SK-N-SH (cell line): ENCODE measurements around the gene DNHD1.

Experiments
- CHD2 ChIP-seq: fragments of 150-350 bp; IDR thresholded peaks from 2 replicates; pipeline ENCODE4 v1.6.1; 2018; ENCODE audit warnings: low read length; ENCODE audit not compliant: partially characterized antibody
- CTCF ChIP-seq: fragments of 200-600 bp; sonication (generic); IDR thresholded peaks from 2 replicates; pipeline ENCODE4 v1.6.1; 2017; ENCODE audit warnings: antibody characterized with exemption, mild to moderate bottlenecking, moderate library complexity
- FOXJ3 ChIP-seq: sonication (generic); formaldehyde crosslinking; IDR thresholded peaks from 2 replicates; pipeline ENCODE4 v1.5.1; 2020; ENCODE audit warnings: mild to moderate bottlenecking, missing genetic modification reagents
- GABPA ChIP-seq: IDR thresholded peaks from 2 replicates; pipeline ENCODE4 v1.4.0; 2012; ENCODE audit warnings: low read depth, mild to moderate bottlenecking
- IRF3 ChIP-seq: fragments of 150-350 bp; IDR thresholded peaks from 2 replicates; pipeline ENCODE4 v1.6.1; 2016; ENCODE audit warnings: mild to moderate bottlenecking, low read depth, low read length
- MAX ChIP-seq: IDR thresholded peaks from 2 replicates; pipeline ENCODE4 v1.4.0; 2012; ENCODE audit warnings: low read depth
- PBX3 ChIP-seq: IDR thresholded peaks from 2 replicates; pipeline ENCODE4; 2012
- RAD21 ChIP-seq: IDR thresholded peaks from 2 replicates; pipeline ENCODE4 v1.6.1; 2012; ENCODE audit warnings: mild to moderate bottlenecking, low read length
- REST ChIP-seq: IDR thresholded peaks from 2 replicates; pipeline ENCODE4 v1.6.1; 2012; ENCODE audit warnings: mild to moderate bottlenecking, low read depth, low read length, moderate library complexity
- SIN3A ChIP-seq: IDR thresholded peaks from 2 replicates; pipeline ENCODE4 v1.6.1; 2012; ENCODE audit warnings: low read depth, mild to moderate bottlenecking, low read length, moderate library complexity, borderline replicate concordance
- SMC3 ChIP-seq: IDR thresholded peaks from 2 replicates; pipeline ENCODE4 v1.6.1; 2012; ENCODE audit warnings: low read depth, low read length, improper control_type of control experiment
- TEAD4 ChIP-seq: IDR thresholded peaks from 2 replicates; pipeline ENCODE4 v1.4.0; 2012; ENCODE audit warnings: mild to moderate bottlenecking, borderline replicate concordance; ENCODE audit not compliant: insufficient read depth

- TF ChIP-seq CTCF (no peak), TEAD4 (no peak), PBX3 (peak; percentile 60; the same call in 1 of the 2 replicates), RAD21 (no peak), REST (no peak), SMC3 (no peak), GABPA (no peak), FOXJ3 (CRISPR knock-in tag) (no peak), SIN3A (no peak), CHD2 (no peak), IRF3 (no peak), MAX (no peak)
Observed at GRCh38 chr11:6588018-6588417, 90.9 kb downstream of the DNHD1 start.
